RWPE1 (cell line): ENCODE results near the gene MAT2A.

Source experiments
- CTCF ChIA-PET: fragments of 350-600 bp; sonication (Branson Sonifier 250); formaldehyde crosslinking; extraction: SDS; loops from one replicate; lab custom pipeline; 2021; lab: Yijun Ruan, JAX
- POLR2A ChIA-PET: fragments of 400-600 bp; formaldehyde crosslinking; extraction: SDS; loops from one replicate; lab custom pipeline; 2020; ENCODE audit warnings: antibody characterized with exemption; ENCODE audit not compliant: low non-redundant PET; lab: Yijun Ruan, JAX
- DNase-seq: peaks from one replicate; pipeline ENCODE4 v3.0.0; 2012; ENCODE audit warnings: low spot score
- H3K27ac ChIP-seq: fragments of 450-650 bp; 2 replicates; pipeline ENCODE4 v1.5.1; 2017
- CTCF ChIP-seq: fragments of 450-650 bp; conservative IDR thresholded peaks from 2 replicates; pipeline ENCODE4 v1.5.1; 2017; ENCODE audit warnings: low read depth, mild to moderate bottlenecking

MAT2A gene

GRCh38 chr2:85577386-85578242 is 38.6 kb downstream of the MAT2A start, which contains the start of gene VAMP8:
VAMP8 (plus strand) TSS chr2:85577586; CDS start chr2:85577647, 61 bp downstream.
- POLR2A ChIA-PET: interaction anchor here (0.6 to 2.2 kb wide), 5 partner anchors 17 to 159 kb away, joined by 3 to 6 read pairs (median 5); partner anchors contain the start of genes C2orf68, RNF181 and SH2D6
- TF ChIP-seq CTCF: no peak
- CTCF ChIA-PET: interaction anchor here (0.6 to 0.7 kb wide), 2 partner anchors 17 to 33 kb away, joined by 3 read pairs; no protein-coding TSS in a partner anchor
- H3K27ac ChIP-seq: peak within 1 kb of the TSS; percentile 88
- peak; percentile 87 for DNase-seq

DNA sequence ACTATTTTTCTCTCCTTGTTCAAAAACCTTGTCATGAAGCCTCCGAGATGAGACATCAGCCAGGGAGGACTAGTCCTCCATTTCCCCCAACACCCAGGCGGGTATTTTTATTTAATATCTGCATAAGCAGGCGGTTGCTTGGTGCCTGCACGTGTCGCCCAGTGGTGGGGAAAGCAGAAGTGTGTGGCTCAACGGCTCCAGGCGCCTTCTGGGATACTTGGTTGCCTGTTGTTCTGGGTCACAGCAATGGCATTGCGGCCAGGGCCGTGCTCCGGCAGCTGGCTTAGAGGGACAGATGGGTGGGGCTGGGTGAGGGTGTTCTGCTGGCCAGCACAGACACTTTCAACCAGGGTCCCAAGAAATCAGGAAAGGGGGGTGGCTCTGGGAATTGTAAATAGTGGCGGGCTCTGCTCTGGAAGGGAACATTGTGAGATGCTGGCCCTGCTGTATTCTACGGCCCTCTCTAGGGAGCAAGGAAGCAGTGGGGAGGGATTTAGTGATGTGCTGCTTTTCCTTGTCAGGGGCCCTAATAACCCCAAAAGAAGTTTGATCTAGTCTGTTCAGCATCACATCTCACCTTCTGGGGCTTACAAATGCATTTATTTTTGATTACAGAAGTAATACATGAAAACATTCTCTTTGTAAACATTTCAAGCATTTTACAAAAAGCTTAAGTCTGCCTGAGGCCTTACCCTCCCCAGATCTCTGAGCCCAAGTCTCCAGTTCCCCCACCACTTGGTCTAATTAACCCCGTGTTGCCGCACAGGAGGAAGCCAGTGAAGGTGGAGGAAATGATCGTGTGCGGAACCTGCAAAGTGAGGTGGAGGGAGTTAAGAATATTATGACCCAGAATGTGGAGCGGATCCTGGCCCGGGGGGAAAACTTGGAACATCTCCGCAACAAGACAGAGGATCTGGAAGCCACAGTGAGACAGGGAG is 39.5 kb downstream of the MAT2A start:
- no peak for DNase-seq
- CTCF ChIA-PET: interaction anchor here (0.7 to 1.0 kb wide), 2 partner anchors 8 to 24 kb away, joined by 3 read pairs; partner anchors contain the start of gene TMEM150A
- POLR2A ChIA-PET: interaction anchor here (0.6 to 2.2 kb wide), 3 partner anchors 17 to 71 kb away, joined by 3 to 6 read pairs (median 5); partner anchors contain the start of genes C2orf68 and RNF181
- TF ChIP-seq CTCF: no peak
- peak overlapping the region; percentile 88 for H3K27ac ChIP-seq

GRCh38 chr2:85579266-85579935 is 40.4 kb downstream of the MAT2A start:
- POLR2A ChIA-PET: no interaction called here
- no peak for TF ChIP-seq CTCF
- peak overlapping the region; percentile 88 for H3K27ac ChIP-seq
- no peak for DNase-seq
- CTCF ChIA-PET: interaction anchor here (0.7 to 1.0 kb wide), 2 partner anchors 9 to 23 kb away, joined by 3 read pairs; partner anchors contain the start of gene TMEM150A

DNA sequence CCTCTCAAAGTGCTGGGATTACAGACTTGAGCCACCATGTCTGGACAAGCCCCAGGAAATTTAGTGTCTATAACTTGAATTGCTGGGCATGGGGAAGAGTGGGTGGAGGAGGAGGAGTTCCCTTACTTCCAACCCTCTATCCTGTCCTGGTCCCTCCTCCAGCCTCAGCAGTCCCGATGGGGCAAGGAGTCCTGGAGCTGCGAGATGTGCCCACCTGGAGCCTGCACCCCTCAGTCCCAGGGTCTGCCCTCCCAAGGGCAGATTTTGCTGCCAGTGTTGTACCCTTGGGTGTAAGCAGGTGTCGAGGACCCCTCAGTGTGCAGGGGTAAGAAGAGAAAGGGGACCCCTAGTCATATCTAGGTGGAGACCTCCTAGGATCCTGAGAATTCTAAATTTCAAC is 41.2 kb downstream of the MAT2A start:
- TF ChIP-seq CTCF: no peak
- ChIA-PET POLR2A (no interaction called here), CTCF (no interaction called here)
- DNase-seq: no peak
- peak overlapping the region; percentile 88 for H3K27ac ChIP-seq

GRCh38 chr2:85582492-85582891 is 43.5 kb downstream of the MAT2A start:
- CTCF ChIA-PET: no interaction called here
- no peak for TF ChIP-seq CTCF
- POLR2A ChIA-PET: no interaction called here
- H3K27ac ChIP-seq: peak overlapping the region; percentile 91; the same call in 1 of the 2 replicates
- no peak for DNase-seq
